Sciatic nerve (tissue), 2 donors: ENCODE measurements around the gene ACP4. TPM values are rescaled to one million over a fixed set of nuclear protein-coding genes. Genes with fewer than 3 reads are reported as not detected.

Experiments
- ATAC-seq: fragments of 200-7000 bp; cut with Tn5 transposase; one replicate; pipeline ENCODE4 v1.9.1; 2020; ENCODE audit warnings: mild to moderate bottlenecking, moderate library complexity
- DNase-seq: peaks from one replicate; pipeline ENCODE4 v3.0.0-alpha.2; 2020; ENCODE audit warnings: low spot score
- intact Hi-C: fragments of 100-400 bp; cut with DNase I; formaldehyde crosslinking; loops from one replicate; pipeline ENCODE4 v1.14.2; 2022
- total RNA-seq: library from RNA; stranded (reverse); fragmentation: NEBNext Ultra II Directional; extraction: Animal tissue kit (Norgen Biotek cat#: 25700); gene quantifications from one replicate; pipeline ENCODE4 v1.2.1, GENCODE V29; 2021
- donor health status: DM: no; HTN: no; CAD: no.
- donor health status: DM: no; HTN: no; CAD: no.

Gene ACP4
- total RNA-seq, 1 donor from 2014 or later: not detected

DNA sequence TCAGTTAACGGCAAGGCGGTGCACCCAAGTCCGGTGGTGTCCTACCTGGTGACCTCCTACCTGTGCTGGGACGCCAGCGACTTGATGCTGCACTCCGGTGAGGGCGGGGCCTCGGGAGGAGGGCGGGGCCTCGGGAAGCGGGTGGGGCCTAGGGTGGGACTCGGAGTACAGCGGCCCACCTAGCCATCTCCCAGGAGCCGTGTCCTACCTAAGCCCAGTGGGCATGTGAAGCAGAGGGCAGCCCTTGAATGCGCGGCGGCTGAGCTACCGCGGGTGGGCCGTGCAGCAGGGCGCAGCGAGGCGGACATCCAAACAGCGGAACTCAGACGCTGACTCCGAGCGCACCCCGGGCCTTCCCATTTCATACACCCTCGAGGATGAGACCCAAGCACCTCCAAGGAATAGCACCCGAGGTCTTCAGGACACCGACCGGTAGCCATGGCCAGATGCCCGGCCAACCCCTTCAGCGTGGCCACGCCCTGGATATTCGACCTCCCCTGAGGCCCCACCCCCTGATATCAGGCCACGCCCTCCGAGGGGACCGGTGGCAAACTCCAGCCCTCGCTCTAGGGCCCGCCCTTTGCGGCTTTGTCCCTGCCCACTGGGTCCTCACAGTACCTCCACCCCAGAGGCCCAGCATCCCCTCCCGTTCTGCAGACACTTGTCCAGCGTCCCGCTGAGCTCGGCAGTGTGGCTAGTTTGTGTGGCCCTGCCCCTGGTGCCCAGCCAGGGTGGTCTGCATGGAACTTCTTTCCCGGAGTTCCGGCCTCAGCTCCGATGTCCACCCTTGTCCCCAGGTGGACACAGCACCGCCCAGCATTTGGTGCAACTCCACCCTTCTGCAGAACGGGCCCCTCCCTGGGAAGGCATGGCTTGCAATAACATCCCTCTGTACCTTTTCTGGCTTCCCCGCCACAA is 28.0 kb downstream of the ACP4 start:
- intact Hi-C loops: no loop called here
- DNase-seq: no peak
- ATAC-seq: peak; percentile 34

DNA sequence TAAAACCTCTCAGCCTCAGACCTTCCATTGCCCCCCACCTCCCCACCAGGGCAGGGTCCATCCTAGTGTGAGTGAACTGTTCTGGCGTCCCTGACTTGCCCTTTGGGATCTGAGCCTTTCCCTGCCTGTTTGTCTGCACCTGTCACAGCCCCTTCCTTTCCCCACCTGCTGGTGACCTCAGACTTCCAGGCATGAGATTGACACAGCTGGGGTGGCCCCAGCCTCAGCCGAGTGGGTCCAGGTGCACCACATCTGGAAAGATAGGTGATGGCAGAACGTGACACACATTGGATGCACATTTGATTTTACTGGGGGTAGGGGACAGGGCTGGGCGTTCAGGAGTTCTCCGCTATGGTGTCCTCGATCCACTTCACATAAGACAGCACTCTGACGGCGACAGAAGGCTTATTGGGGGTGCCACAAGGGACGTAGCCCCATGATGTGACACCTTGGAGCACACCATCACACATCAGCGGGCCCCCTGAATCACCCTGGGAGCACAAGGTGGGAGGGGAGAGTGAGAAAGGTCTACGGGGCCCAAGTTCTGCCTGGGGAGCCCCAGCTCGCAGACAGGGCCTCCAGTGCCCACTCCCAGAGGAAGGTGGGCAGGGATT is 28.8 kb downstream of the ACP4 start:
- intact Hi-C loops: no loop called here
- no peak for DNase-seq
- no peak for ATAC-seq

DNA sequence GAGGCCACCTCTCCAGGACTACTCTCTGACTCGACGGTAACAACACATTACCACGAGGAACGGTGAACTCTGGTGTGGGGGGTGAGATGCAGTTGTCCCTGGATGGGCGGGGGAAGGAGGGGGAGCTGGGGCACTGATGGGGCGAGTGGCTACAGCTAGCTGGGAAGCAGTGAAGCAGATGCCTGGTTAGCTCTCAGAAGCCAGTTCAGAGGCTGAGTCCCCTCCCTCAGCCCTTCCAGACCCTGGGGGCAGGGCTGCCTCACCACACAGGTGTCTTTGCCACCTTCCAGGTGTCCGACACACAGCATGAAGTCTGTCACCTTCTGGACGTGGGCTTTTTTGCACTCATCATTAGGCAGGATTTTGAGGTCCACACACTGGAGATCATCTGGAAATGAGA is 29.4 kb downstream of the ACP4 start:
- no peak for ATAC-seq
- intact Hi-C loops: no loop called here
- DNase-seq: no peak

DNA sequence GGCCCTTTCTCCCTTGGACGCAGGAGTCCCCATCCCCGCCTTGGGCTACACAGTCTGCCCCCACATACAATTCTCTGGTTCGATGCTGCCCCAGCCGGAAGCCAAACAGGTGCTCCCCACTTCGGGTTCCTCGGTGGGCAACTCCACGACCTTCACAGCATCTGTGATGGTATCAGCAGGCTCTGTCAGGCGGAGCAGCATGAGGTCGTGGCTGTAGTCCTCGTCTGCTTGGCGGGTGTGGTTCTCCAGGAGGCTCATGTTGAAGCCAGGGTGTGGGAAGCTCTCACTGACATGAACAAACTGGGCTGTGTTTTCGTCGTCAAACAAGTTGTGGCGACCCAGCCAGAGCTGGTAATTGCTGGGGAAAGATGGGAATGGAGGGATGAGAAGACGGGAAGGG is 29.9 kb downstream of the ACP4 start:
- ATAC-seq (no peak), DNase-seq (no peak)
- intact Hi-C loops: no loop called here

DNA sequence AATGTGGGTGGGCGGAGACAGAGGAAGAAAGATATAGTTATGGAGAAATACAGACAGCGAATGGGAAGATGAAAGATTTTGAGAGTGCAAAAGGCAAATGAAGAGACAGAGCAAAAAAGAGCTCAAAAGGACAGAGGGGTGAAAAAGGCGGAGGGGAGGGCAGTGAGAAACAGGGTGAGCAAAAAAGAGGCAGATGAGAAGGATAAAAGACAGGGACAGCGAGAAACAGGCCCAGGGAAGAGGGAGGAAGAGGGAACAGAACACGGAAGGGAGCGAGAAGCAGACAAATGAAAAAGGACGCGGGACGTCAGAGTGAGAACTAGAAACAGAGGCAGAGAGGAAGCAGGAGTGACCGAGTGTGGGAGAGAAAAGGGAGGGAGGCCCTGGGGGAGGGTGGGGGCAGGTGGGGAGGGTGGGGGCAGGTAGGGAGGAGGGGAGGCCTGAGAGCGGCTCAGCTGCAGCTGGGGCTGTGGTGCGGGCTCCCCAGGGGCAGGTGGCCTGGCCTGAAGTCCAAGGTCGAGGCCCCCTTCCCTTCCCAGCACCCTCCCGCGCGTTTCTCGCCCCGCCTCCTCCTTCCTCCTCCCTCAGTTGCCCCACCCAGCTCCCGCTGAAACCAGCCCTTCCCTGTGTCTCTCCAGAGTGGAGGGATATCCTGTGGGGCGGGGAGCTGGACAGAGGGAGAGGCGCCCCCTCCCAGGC is 30.5 kb downstream of the ACP4 start:
- DNase-seq: no peak
- peak; percentile 24 for ATAC-seq
- intact Hi-C loops: no loop called here

DNA sequence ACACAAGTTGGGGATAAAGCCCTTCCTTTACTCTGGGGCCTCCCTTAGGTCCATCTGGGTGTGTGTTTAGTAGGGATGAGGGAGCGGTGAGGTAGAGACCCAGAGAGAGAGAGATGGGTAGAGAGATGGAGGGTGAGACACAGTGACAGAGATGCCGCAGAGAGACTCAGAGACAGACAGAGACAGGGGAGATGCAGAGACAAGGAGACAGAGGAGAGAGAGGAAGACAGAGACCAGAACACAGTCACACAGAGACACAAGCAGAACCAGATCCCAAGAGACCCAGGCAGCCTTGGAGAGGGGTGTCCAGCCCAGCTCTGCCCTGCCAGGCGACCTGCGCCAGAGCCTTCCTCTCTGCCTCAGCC is 31.0 kb downstream of the ACP4 start:
- intact Hi-C loops: no loop called here
- DNase-seq (no peak), ATAC-seq (no peak)

DNA sequence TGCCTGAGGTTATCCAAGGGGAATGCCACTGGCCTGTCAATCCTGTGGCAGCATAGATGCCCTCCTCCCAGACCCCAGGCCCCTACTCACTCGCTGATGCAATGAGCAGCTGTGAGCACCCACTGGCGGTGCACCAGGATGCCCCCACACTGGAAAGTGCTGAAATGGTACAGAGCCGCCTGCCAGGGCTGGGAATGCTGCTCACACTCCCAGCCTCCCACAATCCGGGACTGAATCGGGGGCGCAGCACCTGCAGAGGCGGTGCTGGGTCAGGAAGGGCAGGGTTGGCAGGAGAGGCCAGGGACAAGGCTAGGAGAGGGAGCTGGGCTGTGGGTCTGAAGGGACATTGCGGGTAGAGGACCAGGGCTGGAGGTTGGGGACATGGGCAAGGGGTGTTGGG is 31.4 kb downstream of the ACP4 start:
- DNase-seq (no peak), ATAC-seq (no peak)
- intact Hi-C loops: no loop called here

DNA sequence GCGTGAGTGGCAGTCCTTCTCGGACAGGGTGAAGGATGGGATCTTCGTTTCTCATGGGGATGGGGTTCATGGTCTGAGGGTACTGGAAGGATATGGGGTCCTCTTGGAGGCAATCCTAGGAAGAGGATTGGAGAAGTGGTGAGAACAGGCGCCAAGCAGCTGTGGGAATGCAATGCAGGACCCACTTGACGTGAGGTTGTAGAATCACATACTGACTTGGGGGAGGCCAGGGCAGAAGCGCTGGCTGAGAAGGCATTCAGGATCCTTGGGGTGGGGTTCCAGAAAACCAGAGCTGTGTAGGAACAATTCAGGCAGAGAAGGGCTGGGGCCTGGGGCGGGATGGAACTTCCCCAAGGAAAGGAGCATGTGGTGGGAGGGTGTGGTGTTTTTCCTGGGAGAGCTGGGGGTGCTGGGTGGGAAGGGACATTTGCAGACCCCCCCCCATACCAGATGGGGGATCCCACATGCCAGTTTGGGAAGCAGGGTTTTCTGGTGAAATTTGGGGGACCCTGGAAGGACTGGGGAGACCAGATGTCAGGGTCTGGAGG is 32.5 kb downstream of the ACP4 start:
- ATAC-seq (no peak), DNase-seq (no peak)
- intact Hi-C loops: no loop called here

DNA sequence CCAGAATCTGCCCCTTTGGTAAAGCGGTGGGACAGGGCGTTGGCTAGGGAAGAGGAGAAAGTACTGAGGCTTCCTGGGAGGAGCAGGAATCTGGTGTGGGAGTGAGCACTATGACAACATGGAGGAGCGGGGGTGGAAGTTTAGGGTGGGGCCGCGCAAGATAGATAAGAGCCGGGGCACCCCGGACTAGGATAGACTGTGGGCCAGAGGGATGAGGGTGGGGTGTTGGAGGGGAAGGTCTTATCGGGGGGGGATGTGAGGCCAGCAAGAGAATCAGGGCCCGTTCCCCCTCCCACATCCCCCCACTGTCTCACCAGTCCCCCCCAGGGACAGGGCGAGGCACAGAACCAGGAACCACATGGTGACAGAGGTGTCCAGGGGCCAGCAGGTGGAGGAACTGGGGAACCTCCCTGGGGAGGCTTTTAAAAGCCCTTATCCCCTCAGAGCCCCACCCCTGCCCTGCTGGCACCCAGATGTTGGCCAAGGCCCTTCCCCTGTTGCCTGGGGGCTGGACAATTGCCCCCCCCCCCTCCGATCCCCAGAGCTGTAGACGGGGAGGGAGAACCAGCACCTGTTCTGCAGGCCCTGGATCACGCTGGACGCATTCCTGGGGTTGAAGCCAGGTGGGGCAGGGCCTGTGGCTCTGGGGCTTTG is 33.3 kb downstream of the ACP4 start, which contains the start of gene KLK1:
Gene KLK1, minus strand, starts transcription at position 399 of the 654 bp plus-strand sequence. Its CDS starts 39 bp downstream, at position 360.
- ATAC-seq (no peak), DNase-seq (no peak)
- intact Hi-C loops: no loop called here

DNA sequence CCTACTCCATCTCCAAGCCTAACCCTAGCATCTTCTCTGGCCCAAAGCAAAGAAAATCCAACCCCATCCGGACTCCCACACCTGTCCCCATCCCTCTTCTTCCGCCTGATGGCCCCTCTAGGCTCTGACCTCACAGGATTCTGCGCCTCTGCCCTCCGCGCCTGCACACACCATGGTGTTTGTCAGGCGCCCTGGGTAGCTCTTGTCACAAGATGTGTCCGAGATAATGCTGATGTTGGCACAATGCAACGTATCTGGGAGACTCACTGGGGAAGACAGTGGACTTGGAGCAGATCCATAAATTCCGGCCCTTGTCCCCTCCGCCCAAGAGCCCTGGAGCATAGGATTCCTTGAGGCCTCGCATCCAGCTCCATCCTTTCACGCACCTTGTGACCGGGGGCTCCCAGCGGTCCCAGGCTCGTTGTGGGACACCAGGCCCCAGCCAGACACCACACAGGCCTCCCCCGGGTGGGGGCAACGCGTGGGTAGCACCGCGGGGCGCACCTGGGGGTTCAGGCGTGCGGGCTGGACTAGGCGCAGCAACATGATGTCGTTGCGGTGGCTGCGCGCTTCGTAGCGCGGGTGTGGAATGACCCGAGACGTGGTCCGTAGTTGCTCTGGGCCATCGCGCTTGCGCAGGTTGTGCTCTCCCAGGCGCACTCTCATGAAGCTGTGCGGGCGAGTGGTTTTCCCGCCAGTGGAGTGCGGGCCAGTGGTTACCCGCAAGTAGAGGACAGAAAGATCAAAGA is 36.5 kb downstream of the ACP4 start:
- intact Hi-C loops: no loop called here
- ATAC-seq (no peak), DNase-seq (no peak)

DNA sequence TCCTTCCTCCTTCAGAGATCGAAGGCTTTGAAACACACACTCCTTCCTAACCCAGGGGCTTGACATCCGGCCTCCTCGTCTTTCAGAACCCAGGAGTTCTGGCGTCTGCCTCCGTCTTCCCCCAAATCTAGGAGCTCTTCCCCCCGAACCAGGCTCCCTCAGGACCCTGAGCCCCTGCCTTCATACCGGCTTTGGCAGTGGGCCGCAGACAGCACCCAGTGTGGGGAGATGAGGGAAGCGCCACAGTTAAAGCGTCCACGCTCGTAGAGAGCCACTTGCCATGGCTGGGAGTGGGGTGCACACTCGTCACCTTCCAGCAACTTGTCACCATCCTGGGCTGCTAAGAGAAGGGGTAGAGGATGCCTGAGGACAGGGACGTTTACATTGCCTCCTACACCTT is 37.3 kb downstream of the ACP4 start:
- ATAC-seq (no peak), DNase-seq (no peak)

DNA sequence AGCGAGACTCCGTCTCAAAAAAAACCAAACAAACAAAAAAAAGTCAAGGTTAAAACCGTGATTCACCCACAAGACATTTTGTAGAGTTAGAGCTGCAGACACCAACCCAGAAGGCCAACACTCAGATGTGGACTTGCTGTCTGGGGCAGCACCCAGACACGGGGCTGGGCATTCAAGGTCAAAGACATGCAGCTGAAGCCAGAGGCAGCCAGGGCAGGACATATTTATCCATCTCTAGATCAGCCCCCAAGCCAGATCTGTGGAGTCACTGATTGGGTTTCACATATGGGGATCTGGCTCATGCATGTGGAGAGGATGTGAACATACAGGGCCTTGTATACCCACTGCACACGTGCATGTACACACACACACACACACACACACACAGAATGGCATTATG is 39.6 kb downstream of the ACP4 start:
- DNase-seq: no peak
- intact Hi-C loops: no loop called here
- no peak for ATAC-seq

More for the DNA sequence above, 37.3 kb downstream of the ACP4 start:
- intact Hi-C loops: no loop called here

DNA sequence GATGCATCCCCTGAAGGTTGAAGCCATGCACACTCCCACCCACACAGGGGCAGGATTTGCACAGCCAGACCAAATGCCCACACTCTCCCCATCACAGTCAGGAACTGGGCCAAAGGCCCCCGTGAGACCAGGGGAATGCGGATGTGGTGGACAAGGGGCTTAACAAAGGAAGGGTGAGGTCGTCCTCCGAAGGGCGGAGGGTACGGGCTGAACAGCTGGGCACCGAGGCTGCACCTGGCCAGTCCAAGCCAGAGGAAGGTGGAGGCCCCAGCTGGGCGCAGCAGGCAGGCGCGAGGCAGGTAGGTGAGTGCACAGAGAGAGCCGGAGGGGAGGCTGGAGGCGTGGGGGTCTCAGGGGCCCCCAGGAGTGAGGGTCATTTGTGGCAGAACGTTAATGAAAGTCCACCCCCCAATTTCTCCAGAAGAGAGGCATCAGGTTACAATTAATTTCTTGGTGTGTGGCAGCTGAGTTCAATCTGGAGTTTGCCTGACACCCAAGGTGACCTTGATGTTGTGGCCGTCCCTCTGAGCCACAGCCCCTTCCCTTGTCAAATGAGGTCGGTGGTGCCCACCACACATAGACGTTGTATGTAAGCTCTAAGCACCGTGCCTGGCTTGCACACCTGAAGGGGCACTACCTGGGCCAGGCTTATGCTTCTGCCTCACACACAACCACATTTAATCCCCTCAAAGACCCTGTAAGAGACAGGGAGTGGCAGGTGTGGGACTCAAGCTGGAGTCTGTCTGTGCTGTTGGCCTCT is 40.2 kb downstream of the ACP4 start:
- no peak for ATAC-seq

DNA sequence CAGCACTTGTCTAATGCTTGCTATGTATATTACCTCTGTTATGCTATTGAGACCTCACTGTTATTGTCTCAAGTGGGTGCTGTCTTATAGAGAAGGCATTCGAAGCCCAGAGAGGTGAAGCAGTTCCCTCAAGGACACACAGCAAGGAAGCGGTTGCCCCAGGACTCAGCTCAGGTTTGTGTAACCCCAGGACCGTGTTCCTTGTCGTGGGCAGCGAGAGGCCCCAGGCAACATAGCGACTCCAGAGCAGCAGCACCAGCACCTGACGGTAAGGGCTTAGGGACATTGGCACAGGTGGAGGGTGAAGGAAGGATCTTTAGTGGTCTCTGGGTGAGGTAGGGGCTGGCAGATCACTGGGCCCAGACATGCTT is 40.8 kb downstream of the ACP4 start:
- intact Hi-C loops: no loop called here
- ATAC-seq (no peak), DNase-seq (no peak)

More for the DNA sequence above, 40.2 kb downstream of the ACP4 start:
- no peak for DNase-seq
- intact Hi-C loops: no loop called here

DNA sequence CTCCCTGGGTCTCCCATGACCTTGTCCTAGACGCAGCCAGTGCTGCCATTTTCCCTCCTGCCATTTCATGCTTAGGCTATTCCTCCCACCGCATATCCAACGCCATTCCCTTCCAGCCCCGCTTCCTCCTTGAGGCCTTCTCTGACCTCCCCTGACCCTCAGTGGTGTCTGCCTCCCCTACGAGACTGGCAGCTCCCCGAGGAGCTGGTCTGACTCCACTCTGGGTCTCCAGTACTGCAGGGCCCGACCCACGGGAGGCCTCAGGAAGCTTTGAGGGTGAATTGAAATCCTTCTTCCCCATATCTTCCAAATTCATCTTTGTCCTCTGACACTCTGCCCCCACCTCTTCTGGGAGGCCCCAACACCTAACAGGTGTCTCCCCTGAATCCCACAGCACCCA is 42.5 kb downstream of the ACP4 start:
- no peak for ATAC-seq
- DNase-seq: no peak
- intact Hi-C loops: no loop called here

DNA sequence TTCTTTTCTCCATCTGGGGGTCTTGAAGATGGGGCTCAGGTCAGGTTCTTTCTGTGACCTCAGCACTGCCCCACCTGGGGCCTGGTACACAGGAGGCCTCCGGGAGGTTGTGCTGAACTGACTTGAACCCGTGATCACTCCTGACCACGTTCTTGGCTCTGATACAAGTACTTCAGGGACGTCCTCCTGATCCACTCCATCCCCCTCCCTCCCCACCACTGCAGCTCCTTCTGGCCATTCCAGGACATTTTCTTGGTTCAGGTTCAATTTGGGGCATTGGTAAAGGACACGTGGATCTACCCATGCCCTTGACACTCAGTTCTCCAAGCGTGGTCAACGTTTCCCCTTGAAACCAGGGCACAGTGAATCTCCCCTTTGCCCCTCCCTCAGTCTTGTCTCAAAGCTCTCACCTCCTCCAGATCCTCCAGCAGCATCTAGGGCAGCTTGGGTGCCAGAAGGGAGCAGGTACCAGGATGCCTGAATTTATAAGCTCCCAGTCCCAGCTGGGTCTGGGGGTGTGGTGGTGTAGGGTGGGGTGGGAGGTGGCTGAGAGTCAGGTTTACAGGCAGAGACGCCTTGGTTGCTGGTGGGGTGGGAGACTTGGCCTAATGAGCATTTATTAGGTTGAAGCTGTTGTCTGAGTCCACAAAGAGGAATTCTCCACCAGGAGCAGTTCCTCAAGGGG is 43.0 kb downstream of the ACP4 start, which contains the start of gene KLK15:
Gene KLK15, minus strand, starts transcription at position 458 of the 685 bp plus-strand sequence. CDS start 2,082 bp downstream, outside the sequence.
- DNase-seq: no peak
- intact Hi-C loops: no loop called here
- no peak for ATAC-seq

DNA sequence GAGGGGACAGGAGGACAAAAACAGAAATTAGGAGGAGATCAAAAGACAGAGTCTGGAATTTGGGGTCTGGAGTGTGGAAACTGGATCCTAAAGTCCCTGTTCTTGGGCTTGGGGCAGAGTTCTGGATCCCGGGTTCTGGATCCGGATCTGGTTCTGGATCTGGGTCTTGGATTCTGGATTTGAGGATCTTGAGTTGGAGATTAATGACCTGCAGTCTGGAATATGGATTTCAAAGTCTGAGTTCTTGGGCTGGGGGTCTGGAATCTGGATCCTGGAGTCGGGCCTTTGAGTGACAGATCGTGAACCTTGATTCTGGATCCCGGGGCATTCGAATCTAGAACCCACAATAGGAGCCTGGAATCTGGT is 43.6 kb downstream of the ACP4 start:
- no peak for DNase-seq
- ATAC-seq: no peak
- intact Hi-C loops: no loop called here
